Activated CD8-positive, alpha-beta memory T cell treated with anti-CD3 and anti-CD28 coated beads, Interleukin-2, amount 50 U/mL, for 24 hours (primary cell): ENCODE results near the gene CNKSR3.

Experiments
- DNase-seq: peaks from one replicate; pipeline ENCODE4 v3.0.0-alpha.2; 2020; ENCODE audit errors: extremely low read depth

CNKSR3 gene

GRCh38 chr6:154502553-154502952 lies 7.9 kb downstream of the CNKSR3 start:
- DNase-seq: no peak

DNA sequence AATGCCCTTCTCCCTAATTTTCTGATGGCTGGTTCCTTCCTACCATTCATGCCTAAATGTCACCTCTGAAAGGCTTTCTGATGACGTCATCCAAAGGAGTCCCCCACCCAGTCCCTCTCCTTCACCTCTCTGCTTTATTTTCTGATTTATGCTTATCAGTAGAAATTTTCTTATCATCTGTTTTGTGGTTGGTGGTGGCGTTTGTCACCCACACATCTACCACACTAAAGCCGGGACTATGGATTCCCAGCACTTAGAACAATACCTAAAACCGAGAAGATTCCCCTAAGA lies 9.0 kb downstream of the CNKSR3 start:
- DNase-seq: no peak

DNA sequence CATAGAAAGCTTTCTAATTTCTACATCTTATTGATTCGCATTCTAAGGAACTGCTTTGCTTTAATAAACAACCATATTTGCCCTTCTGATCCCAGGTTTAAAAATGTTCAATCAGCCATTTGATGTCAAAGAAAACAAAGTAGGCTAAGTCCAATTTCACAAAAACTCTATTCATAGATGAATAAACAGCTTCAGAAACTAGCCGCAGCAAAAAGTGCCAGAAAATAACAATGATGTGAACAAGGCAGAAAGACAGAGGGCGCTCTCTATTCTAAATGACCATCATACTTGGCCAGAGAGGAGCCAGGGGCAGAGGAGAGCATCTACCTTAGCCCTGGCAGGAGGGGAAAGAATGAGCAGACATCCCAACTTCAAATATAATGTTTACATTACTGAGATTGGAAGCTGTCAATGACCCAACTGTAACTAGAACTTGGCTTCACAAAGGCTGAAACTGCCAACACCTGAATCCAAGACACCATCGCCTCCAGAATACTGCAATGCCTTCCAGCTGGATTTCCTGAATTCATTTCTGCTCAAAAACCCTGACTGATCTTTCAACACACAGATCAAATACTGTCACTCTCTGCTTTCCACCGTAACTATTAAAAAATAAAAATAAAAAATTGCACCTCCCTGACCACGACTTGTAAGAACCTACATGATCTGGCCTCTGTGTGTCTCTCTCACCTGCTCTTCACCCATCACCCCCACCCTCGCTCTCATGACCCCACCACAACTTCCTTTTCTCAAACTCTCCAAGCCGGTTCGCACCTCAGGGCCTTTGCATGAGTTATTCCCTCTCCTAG lies 9.5 kb downstream of the CNKSR3 start:
- no peak for DNase-seq

GRCh38 chr6:154499855-154500589 lies 10.5 kb downstream of the CNKSR3 start:
- no peak for DNase-seq

- DNase-seq: no peak
Measured at GRCh38 chr6:154498340-154498934, 12.0 kb downstream of the CNKSR3 start.

DNA sequence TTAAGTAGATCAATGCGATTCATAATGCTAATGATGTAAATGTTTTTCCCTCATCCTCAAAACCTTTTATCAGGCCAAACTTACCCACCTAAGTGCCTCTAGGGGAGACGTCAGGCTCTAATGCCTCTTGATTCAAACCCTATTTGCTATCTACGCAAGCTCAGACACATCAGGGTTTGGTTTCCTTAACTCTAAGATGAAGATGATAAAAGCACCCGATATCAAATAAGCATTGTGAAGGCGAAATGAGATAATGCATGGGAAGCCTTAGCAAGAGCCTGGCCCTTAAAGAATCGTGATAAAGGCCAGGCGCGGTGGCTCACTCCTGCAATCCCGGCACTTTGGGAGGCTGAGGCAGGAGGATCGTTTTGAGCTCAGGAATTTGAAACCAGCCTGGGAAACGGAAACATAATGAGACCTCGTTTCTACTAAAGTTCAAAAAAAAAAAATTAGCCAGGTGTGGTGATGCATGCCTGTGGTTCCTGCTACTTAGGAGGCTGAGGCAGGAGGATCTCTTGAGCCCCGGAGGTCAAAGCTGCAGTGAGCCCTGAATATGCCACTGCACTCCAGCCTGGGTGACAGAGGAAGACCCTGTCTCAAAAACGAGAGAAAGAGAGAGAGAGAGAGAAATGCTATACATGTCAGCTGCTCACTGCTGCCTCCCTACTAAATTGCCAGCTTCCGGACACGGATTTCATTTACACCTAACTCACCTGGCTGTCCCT lies 13.5 kb downstream of the CNKSR3 start:
- DNase-seq: no peak

GRCh38 chr6:154496186-154496585 lies 14.3 kb downstream of the CNKSR3 start:
- no peak for DNase-seq

- DNase-seq: no peak
Measured at GRCh38 chr6:154494592-154495311, 15.7 kb downstream of the CNKSR3 start.

DNA sequence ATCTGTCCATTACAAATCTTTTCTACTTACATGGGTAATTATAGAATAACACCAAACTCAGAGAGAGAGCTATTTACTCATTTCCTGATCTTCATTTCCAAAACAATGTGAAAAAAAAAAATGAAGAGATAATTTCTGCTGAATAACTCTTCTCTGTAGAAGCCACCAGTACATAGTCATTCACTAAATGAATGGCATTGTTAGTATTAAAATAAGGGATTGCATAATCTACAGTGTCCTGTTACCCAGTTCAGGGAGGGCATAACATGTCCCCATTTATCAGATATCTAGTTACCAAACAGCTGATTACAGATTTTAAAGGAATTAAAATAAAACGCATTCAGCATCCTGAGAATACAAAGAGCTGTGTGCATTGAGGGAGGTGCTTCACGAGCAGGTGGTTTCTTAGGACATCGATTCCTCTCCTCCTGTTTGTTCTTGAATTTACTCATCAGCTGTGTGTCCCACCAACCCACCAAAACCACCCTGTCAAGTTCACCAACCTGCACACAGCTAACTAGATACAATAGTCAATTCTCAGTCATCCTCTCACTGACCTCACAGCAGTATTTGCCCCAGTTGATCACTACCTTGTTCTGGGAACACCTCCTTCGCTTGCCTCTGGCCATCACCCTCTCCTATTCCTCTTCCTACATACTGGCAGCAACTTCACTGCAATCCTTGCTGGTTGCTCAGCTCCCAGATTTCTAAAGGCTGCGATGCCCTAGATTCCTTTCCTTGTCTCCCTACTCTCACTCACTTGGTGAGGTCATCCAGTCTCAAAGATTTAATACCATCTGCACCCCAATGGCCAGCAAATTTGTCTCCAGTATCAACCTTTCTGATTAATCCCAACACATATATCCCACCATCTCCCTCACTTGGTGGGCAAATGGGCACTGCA lies 18.7 kb downstream of the CNKSR3 start:
- DNase-seq: no peak

- no peak for DNase-seq
Measured at GRCh38 chr6:154489822-154490221, 20.7 kb downstream of the CNKSR3 start.

DNA sequence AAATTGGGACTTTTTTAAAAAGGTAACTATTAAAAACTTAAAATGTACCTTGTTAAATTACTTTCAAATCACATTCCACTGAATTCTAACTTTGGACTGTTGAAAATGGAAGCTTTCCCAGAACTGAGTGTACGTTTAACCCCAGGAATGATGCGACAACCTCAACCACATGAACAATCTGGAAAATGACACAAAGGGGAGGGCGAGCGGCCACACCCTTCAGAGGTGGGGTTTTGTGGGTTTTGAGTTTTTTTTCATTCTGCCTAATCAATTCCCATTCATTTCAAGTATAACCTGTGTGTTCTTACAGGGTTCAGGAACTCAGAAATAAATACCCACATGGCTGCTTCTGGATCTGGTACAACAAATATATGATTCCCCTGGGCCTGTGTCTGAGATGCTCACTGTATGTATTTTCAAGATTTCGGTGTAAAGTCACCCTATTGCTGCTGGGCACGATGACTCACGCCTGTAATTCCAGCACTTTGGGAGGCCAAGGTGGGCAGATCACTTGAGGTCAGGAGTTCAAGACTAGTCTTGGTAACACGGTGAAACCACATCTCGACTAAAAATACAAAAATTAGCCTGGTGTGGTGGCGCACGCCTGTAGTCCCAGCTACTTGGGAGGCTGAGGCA lies 21.6 kb downstream of the CNKSR3 start:
- no peak for DNase-seq

GRCh38 chr6:154488248-154488593 lies 22.3 kb downstream of the CNKSR3 start:
- no peak for DNase-seq

DNA sequence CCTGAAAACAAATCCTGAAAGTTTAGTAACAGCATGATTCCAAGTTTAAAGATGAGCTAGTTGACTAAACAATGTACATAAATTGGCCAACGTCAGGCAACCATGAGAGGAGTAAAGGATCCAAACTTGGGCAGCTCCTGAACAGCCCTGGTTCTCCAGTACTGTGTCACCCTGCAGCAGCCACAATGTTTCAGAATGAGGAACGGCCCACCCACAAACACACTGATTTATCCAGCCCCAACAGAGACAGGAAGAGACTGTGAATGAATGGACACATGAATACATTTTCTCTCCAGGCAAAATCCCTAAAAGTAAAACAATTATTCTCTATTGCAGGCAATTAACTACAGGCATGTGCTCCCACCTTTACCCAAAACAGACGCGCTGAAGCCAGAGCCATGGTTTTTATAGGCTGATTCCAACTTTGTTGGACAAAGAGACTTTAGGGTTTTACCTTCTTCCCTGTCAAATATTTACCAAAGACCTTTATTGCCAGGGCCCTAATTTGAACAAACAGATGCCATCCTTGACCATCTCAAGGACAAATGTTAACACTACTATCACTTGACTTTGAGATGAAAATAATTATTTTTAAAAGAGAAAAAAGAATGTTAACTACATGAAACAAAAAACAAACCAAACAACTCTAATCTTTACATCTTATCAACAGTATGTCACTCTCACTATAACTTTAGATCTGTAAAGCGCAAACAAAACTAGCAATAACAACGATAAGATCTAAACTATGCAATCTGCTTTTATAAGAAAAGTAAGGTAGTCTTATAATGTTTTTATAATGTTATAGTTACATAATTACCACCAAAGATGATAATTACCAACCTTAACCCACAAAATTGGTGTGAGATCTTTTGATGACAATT lies 22.9 kb downstream of the CNKSR3 start:
- no peak for DNase-seq

- no peak for DNase-seq
Measured at GRCh38 chr6:154485815-154486214, 24.7 kb downstream of the CNKSR3 start.

GRCh38 chr6:154484942-154485341 lies 25.5 kb downstream of the CNKSR3 start:
- no peak for DNase-seq

GRCh38 chr6:154482858-154483257 lies 27.6 kb downstream of the CNKSR3 start:
- no peak for DNase-seq

GRCh38 chr6:154481521-154482013 lies 28.9 kb downstream of the CNKSR3 start:
- DNase-seq: no peak

DNA sequence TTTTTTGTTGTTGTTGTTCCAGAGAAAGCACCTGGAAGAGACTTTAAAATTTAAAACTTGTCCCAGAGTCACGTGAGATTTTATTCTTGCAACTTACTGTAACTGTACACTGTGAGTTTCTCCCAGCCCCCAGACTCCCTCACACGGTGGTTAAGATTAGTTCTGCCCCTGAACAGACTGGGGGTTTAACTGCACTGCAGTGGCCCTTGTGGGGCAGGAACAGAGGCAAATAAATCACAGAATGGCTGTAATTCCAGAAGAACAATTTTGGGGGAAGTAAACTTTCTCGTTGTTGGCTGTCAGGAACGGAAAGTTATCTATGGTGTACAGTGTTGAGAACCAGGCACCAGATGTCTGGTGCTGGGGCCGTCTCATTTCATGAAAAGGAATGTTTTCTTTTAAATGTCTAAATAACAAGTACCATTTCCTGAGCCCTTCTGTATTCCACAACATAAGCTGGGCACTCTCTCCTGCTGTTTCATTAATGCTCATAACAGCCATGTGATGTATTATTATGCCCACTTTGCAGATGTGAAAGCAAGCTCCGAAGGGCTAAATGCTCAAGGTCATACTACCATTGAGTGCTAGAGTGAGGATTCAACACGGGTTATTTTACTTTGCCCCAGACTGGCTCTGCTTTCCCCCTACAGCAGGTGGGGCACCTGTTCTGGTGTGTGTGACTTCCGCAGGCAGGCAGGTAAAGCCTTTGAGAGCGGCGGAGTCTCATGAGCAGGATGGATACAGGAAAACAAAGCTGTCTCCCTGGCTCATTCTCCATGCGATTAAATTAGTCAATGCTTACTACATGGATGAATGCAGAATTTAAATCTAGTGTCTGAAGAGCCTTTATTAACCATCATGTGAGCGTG lies 30.5 kb downstream of the CNKSR3 start:
- no peak for DNase-seq
